ENCODE measurements around the gene UBXN1.

- TF ChIP-seq CTCF (IDR thresholded peaks at IDR 0.05; ENCODE audit: poor library complexity) (no peak), EZH2 (IDR thresholded peaks at IDR 0.05; ENCODE audit: borderline replicate concordance) (no peak)
Measured at GRCh38 chr11:62671236-62671607, 7.7 kb downstream of the UBXN1 start.
